Middle frontal gyrus (tissue), 1 donor: ENCODE measurements around the gene HS3ST6.
A peak's percentile ranks its signal among the peaks of the same experiment; 100 is the strongest.
"Not testable (repeated sequence)": the region's sequence is repeated elsewhere in the genome, so short reads cannot be mapped to it uniquely, and the experiment has no call there.

ENCODE experiments used
- DNase-seq: peaks from one replicate; pipeline ENCODE4 v3.0.0-alpha.2; 2015; ENCODE audit warnings: low spot score; ENCODE audit errors: extremely low spot score

Gene HS3ST6

GRCh38 chr16:1918351-1919326, at the start of gene HS3ST6:
TSS of gene HS3ST6 (minus strand) at chr16:1918415. CDS start at chr16:1918323, 92 bp downstream.
- DNase-seq = no peak

- DNase-seq = no peak
These were observed 48.2 kb upstream of the HS3ST6 start, which contains the start of gene RNF151 for GRCh38 chr16:1966460-1966859. TSS of gene RNF151 (plus strand) at chr16:1966856. CDS start at chr16:1966882, 26 bp downstream.

GRCh38 chr16:1965396-1966001, 47.3 kb upstream of the HS3ST6 start:
- no peak for DNase-seq

GRCh38 chr16:1964506-1965395, 46.5 kb upstream of the HS3ST6 start, which contains the start of gene RPS2:
TSS of gene RPS2 (minus strand) at chr16:1964826. CDS start at chr16:1964625, 201 bp downstream.
- peak; percentile 96 for DNase-seq

- DNase-seq = no peak
These were observed 45.7 kb upstream of the HS3ST6 start for GRCh38 chr16:1963806-1964505.

GRCh38 chr16:1962161-1963153, 44.2 kb upstream of the HS3ST6 start:
- not testable (repeated sequence) for DNase-seq

GRCh38 chr16:1961651-1962067, 43.4 kb upstream of the HS3ST6 start:
- no peak for DNase-seq

GRCh38 chr16:1960665-1961630, 42.7 kb upstream of the HS3ST6 start:
- DNase-seq = no peak

- DNase-seq = peak; percentile 87
These were observed 41.2 kb upstream of the HS3ST6 start, which contains the start of gene NDUFB10 for GRCh38 chr16:1959269-1960039. TSS of gene NDUFB10 (plus strand) at chr16:1959538. CDS start at chr16:1959625, 87 bp downstream.

- DNase-seq = no peak
These were observed 40.6 kb upstream of the HS3ST6 start for GRCh38 chr16:1958715-1959268.

- not testable (repeated sequence) for DNase-seq
These were observed 39.9 kb upstream of the HS3ST6 start for GRCh38 chr16:1958143-1958491.

GRCh38 chr16:1957434-1958142, 39.4 kb upstream of the HS3ST6 start:
- not testable (repeated sequence) for DNase-seq

GRCh38 chr16:1953734-1954133, 35.5 kb upstream of the HS3ST6 start:
- no peak for DNase-seq

- no peak for DNase-seq
These were observed 32.3 kb upstream of the HS3ST6 start for GRCh38 chr16:1950559-1950958.

GRCh38 chr16:1950047-1950446, 31.8 kb upstream of the HS3ST6 start:
- DNase-seq = no peak

GRCh38 chr16:1949507-1949906, 31.3 kb upstream of the HS3ST6 start:
- no peak for DNase-seq

- no peak for DNase-seq
These were observed 29.1 kb upstream of the HS3ST6 start for GRCh38 chr16:1947369-1947670.
